CD4-positive, alpha-beta T cell treated with Interleukin-4 for 1 hour (primary cell): ENCODE results near the gene PTK7.

Experiments used
- DNase-seq, 2 donors: peaks; one replicate each; pipeline ENCODE4 v3.0.0-alpha.2; 2020 to 2022

Gene PTK7

GRCh38 chr6:43146709-43147688 is 70.9 kb downstream of the PTK7 start:
- no peak for DNase-seq

- no peak for DNase-seq
Measured at GRCh38 chr6:43147691-43148477, 71.8 kb downstream of the PTK7 start.

GRCh38 chr6:43149265-43149664 is 73.2 kb downstream of the PTK7 start:
- DNase-seq = no peak

- no peak for DNase-seq
Measured at GRCh38 chr6:43150051-43150751, 74.1 kb downstream of the PTK7 start.

DNA sequence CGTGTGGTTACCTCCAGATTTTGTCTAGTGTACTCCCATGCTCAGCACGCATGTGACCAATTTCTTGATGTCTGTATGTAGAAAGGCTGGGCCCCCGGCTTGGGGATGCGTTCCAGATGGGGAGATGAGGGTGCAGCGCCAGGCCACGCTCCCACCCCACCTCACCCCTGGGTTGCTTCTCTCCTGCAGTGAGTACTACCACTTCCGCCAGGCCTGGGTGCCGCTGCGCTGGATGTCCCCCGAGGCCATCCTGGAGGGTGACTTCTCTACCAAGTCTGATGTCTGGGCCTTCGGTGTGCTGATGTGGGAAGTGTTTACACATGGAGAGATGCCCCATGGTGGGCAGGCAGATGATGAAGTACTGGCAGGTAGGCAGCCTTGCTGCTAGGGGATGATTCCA is 83.5 kb downstream of the PTK7 start:
- DNase-seq = no peak

GRCh38 chr6:43163899-43164298 is 87.8 kb downstream of the PTK7 start:
- DNase-seq = no peak

DNA sequence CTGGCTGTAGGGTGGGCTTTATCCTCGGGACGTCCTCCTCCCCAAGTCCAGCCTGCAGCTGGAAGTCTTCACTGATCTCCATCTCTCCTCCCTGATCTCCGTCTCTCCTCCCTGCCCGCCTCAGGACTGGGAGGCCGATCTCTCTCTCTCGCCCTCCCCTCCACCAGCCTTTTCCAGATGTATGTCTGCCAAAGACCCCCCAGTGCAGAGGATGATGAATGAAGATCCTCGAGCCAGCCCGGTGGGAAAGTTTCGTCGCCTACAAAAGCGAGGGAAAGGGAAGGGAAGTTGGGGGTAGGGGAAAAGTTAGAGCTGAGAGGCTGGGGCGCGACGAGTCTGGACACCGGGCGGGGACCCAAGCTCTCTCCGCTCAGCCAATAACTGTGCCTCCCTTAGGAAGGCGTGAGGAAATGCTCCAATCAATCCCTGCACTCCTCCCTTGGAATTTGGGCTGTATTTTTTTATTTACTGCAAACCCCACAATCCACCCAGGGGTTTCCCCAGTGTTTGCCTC is 94.4 kb downstream of the PTK7 start:
- no peak for DNase-seq

DNA sequence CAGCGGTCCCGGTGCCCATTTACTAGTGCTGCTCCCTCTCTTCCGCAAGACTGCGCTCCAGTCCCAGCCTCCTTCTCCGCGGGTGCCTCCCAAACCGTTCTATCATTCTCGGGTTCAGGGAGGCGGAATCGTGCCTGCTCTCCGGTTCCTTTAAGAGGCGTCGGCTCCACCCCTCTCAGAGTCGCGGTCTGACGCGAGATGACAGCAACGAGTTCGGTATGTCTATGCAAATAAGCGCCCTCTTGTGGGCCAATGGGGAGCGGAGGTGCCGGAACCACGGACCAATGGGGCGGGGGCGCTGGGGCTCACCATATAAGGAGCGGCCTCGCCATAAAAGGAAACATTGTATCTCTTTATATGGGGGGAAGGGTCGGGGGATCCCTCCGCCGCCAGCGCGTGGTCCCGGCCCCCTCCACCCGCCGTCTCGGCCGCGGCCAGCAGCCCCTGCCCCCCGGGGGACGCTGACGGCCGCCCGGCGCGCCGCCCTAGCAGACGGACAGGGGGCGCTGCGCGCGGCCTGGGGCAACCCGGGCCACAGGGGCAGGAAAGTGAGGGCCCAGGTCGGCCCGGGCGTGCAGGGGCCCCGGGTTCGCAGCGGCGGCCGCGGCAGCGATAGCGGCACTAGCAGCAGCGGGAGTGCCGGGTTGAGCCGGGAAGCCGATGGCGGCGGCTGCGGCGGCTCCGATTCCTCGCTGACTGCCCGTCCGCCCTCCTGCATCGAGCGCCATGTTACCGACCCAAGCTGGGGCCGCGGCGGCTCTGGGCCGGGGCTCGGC is 95.0 kb downstream of the PTK7 start, which contains the start of gene SRF:
TSS of gene SRF (plus strand) at position 339 of the 776 bp plus-strand sequence. CDS start at position 727, 388 bp downstream.
- peak; percentile 99 for DNase-seq

- peak; percentile 14 to 41 for DNase-seq
Measured at GRCh38 chr6:43171707-43172103, 95.6 kb downstream of the PTK7 start.

- peak; percentile 31 to 55 for DNase-seq
Measured at GRCh38 chr6:43172104-43173007, 96.2 kb downstream of the PTK7 start.

- peak; percentile 16 to 24 for DNase-seq
Measured at GRCh38 chr6:43173591-43174262, 97.6 kb downstream of the PTK7 start.

GRCh38 chr6:43174263-43175112 is 98.4 kb downstream of the PTK7 start:
- DNase-seq = peak; percentile 97 to 98

GRCh38 chr6:43175676-43176422 is 99.7 kb downstream of the PTK7 start:
- no peak for DNase-seq

GRCh38 chr6:43176423-43176786 is 100.3 kb downstream of the PTK7 start:
- DNase-seq = no peak

GRCh38 chr6:43178150-43178549 is 102.0 kb downstream of the PTK7 start:
- DNase-seq = no peak

DNA sequence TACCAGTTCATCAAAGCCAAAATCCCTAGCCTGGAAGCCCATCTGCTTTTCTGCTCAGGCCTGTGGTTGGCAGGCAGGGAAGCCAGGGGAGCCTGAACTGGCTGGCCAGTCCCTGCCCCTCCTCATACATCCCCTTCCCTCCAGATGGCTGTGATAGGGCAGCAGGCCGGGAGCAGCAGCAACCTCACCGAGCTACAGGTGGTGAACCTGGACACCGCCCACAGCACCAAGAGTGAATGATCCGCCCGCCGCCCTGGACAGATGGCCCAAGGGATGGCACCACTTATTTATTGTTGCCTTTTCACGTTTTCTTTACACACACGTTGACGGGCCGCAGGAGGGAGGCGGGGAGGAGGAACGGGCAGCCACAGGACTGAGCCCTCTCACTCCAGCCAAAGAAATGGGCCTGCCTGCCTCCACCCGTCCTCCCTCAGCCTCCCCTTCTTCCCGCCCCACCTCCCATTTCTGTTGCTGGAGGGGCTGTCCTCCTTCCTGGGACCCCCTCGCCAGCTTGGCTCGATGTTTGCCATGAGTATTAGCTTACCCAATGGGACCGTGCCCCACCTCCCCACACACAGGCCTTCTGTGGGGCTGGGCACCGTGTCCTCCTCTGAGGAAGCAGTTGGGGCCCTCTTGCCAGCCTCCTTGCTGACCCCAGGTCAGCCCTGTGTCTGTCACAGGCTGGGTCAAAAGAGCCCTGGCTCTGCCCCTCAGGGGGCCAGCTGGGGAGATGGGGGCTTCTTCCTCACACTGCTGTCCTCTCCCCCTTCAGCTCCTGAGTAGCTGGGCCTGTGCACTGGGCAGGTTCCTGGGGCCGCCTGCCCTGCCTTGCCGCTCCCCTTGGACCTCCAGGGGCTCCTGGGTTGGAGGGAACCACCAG is 103.1 kb downstream of the PTK7 start:
- no peak for DNase-seq

DNA sequence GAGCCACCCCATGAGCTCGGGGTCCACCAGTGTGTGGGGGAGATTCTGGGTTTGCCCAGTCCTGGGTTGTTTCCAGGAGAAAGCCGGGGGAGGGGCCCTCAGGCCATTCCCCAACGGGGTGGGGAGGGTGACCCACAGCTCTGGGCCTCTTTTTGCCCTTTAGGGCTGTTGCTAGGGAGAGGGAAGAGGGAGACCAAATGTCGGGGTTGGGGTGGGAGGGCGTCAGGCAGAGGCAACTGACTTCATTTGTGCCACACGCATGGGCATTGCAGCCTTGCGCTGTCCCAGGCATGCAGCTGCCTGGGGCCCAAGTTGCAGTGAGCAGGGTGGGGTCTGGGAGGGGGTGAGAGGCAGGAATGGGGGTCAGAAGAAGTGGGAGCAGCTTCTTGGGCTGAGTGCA is 103.9 kb downstream of the PTK7 start:
- DNase-seq = no peak

DNA sequence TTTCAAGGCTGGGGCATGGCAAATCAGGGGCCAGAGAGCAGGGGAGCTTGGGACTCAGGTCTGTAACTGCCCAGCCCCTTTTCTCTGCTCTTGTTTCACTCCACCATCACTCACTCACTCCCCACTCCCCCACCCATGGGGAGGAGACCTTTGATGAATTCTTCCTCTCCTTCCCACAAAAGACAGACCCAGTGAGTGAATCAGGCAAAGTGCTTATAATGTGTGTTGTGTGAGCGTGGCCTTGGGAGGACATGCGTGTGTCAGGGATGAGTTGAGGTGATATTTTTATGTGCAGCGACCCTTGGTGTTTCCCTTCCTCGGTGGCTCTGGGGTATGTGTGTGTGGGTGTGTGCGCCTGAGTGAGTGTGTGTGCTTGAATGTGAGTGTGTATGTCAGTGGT is 104.9 kb downstream of the PTK7 start:
- no peak for DNase-seq
